Omental fat pad (tissue), 4 donors: Measurements from ENCODE around the gene UST. TPM values are rescaled to one million over a fixed set of nuclear protein-coding genes. Genes with fewer than 3 reads are reported as not detected.

ENCODE experiments used
- ATAC-seq: fragments of 150-250 bp; one replicate; pipeline ENCODE4 v1.9.1; 2016; ENCODE audit warnings: mild to moderate bottlenecking, moderate library complexity; ENCODE audit not compliant: low FRiP score
- DNase-seq: peaks from one replicate; pipeline ENCODE4 v3.0.0-alpha.2; 2019; ENCODE audit warnings: low spot score
- CTCF ChIP-seq, 3 donors: fragments of 450-650 bp; IDR thresholded peaks; one replicate each; pipeline ENCODE4 v1.5.1; 2016 to 2017; ENCODE audit warnings: antibody characterized with exemption in 3 of 3, mild to moderate bottlenecking in 3 of 3, moderate library complexity in 2 of 3
- total RNA-seq, 4 donors: library from RNA; depleted of rRNA; stranded (reverse); fragments of >200 nt; gene quantifications; one replicate each; pipeline ENCODE4 v1.1.0, GENCODE V29; 2016

The UST gene
- total RNA-seq, 4 donors from 2014 or later: 9.2 to 20.8 (median 15.0) TPM

- TF ChIP-seq CTCF (IDR thresholded peaks at IDR 0.05): no peak
- ATAC-seq (no peak), DNase-seq (no peak)
Measured at GRCh38 chr6:148887181-148887580, 140.4 kb downstream of the UST start.

GRCh38 chr6:148888856-148889255, 142.0 kb downstream of the UST start:
- no peak for DNase-seq
- ATAC-seq: no peak
- no peak for TF ChIP-seq CTCF (IDR thresholded peaks at IDR 0.05)

- DNase-seq (no peak), ATAC-seq (no peak)
- no peak for TF ChIP-seq CTCF (IDR thresholded peaks at IDR 0.05)
Measured at GRCh38 chr6:148890096-148890495, 143.3 kb downstream of the UST start.

GRCh38 chr6:148890652-148891404, 144.0 kb downstream of the UST start:
- ATAC-seq (no peak), DNase-seq (no peak)
- no peak for TF ChIP-seq CTCF (IDR thresholded peaks at IDR 0.05)

GRCh38 chr6:148891405-148891783, 144.6 kb downstream of the UST start:
- DNase-seq (no peak), ATAC-seq (no peak)
- no peak for TF ChIP-seq CTCF (IDR thresholded peaks at IDR 0.05)

- TF ChIP-seq CTCF (IDR thresholded peaks at IDR 0.05): no peak
Measured at GRCh38 chr6:148892247-148892646, 145.4 kb downstream of the UST start.

GRCh38 chr6:148893073-148893472, 146.2 kb downstream of the UST start:
- no peak for ATAC-seq
- no peak for DNase-seq
- TF ChIP-seq CTCF (IDR thresholded peaks at IDR 0.05): no peak

More at GRCh38 chr6:148892247-148892646, 145.4 kb downstream of the UST start:
- DNase-seq (no peak), ATAC-seq (no peak)
